ENCODE results near the gene ATP23.
A peak's percentile ranks its signal among the peaks of the same experiment; 100 is the strongest.

The ATP23 gene

GRCh38 chr12:57907281-57907680 lies 34.1 kb upstream of the ATP23 start:
- DNase-seq (ENCODE audit: insufficient read length, low spot score) (no peak), FAIRE-seq (no peak)

DNA sequence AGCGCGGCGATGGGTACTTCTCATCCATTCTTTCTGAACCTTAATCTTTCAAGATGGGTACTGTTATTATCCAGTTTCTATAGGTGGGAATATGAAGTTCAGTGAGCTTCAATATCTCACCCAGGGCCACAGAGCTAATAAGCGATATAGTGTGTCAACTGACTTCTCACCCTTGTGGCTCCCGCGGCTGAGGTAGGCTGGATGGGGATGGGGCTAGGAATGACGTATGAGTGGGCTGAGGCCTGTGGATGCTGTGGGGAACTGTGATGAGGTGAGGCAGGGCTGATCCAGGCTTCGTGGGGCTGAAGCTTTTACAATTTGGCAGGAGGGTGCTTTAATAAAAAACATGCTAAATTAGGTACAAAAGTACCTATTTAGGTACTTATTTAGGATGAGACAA lies 32.9 kb upstream of the ATP23 start:
- DNase-seq (ENCODE audit: insufficient read length, low spot score) (no peak), FAIRE-seq (no peak)

DNA sequence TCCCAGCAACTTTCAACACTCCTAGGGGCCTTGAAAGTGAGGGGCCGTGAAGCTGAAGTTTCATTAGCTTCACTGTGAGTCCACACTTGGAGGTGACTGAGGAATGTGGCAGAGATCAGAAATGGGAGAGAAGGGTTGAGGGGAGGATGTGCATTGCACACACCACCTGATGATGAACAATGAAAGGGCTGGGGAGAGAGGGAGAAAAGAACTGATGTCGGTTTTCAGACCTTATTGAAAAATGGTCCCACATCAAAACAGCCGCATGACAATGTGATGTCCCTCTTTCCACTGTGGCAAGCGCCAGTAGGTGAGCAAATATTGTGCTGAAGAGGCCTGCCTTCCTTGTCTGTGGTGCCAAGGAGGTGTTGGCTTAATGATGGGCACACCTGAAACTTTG lies 32.3 kb upstream of the ATP23 start:
- DNase-seq (ENCODE audit: insufficient read length, low spot score) (no peak), FAIRE-seq (no peak)

- DNase-seq (ENCODE audit: insufficient read length, low spot score) (no peak), FAIRE-seq (no peak)
Observed at GRCh38 chr12:57909611-57910010, 31.8 kb upstream of the ATP23 start.

DNA sequence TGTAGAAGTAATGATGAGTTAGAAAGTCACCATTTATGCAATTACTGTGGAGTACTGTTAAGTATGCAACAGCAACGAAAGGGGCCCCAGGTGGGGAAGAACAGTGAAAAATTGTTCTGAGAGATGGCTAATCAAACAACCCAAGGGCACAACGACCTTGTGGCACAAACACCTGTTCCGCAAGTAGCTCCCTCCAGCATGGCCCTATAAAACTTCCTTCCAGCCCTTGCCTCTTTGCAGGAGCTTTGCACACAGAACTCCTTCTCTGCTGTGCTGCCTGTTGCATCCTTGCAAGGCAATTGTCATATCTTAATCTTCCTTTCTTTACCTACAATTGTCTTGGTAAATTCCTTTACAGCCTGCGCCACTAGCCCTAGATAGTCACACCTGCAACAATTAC lies 23.2 kb upstream of the ATP23 start:
- no peak for DNase-seq (ENCODE audit: insufficient read length, low spot score)
- FAIRE-seq: no peak

DNA sequence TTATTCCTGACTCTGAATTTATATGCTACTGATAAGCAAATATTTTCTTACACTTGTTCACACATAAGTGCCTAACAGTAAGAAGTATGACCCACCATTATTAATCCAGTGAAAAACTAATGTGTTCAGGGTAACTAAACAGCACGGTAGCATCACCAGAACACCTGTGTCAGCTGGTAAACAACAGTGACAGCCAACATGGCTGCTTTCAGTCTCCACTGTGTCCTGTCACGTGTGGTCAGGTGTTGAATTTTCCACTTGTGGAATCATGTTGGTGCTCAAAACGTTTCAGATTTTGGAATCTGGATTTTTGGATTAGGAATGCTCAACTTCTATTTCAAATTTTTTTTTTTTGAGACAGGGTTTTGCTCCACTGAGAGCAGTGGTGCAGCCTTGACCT lies 14.3 kb upstream of the ATP23 start:
- DNase-seq (ENCODE audit: insufficient read length, low spot score): no peak
- no peak for FAIRE-seq

- DNase-seq (ENCODE audit: insufficient read length, low spot score): no peak
- no peak for FAIRE-seq
Observed at GRCh38 chr12:57929092-57929830, 12.1 kb upstream of the ATP23 start.

DNA sequence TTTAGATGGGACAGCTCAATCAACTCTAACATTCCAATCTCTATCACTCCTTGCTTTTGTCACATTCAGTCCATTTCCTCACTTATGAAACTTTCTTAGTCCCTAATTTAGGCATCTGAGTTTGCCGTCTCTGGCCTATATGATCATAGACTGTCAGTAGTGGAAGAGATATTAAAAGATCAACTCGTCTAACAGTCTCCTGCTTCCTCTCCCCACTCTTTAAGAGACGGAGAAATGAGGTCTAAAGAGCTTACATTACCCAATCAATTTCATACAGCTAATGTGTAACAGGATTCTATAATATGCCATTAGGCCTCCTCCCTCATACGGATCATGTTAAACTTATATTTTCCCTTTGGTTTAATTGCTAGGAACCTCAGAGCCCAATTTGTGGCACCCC lies 6.5 kb upstream of the ATP23 start:
- no peak for DNase-seq (ENCODE audit: insufficient read length, low spot score)
- no peak for FAIRE-seq

DNA sequence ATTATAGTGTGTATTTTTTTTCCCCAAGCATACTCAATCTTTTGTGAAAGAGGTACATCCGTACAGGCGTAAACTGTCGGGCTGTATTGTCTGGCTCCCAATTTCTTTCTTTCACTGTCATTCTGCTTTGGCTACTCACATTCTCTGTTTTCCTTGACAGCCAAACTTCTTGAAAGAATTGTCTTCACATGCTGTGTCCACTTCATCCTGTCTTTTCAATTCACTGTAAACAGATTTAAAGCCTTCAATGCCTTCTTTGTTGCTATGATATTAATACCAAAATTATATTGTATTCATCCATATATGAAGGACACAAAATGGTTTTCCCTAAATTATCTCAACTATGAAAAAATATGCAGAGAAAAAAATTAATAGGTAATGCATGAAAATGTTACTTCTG lies 6.0 kb upstream of the ATP23 start:
- DNase-seq (ENCODE audit: insufficient read length, low spot score): no peak
- no peak for FAIRE-seq

DNA sequence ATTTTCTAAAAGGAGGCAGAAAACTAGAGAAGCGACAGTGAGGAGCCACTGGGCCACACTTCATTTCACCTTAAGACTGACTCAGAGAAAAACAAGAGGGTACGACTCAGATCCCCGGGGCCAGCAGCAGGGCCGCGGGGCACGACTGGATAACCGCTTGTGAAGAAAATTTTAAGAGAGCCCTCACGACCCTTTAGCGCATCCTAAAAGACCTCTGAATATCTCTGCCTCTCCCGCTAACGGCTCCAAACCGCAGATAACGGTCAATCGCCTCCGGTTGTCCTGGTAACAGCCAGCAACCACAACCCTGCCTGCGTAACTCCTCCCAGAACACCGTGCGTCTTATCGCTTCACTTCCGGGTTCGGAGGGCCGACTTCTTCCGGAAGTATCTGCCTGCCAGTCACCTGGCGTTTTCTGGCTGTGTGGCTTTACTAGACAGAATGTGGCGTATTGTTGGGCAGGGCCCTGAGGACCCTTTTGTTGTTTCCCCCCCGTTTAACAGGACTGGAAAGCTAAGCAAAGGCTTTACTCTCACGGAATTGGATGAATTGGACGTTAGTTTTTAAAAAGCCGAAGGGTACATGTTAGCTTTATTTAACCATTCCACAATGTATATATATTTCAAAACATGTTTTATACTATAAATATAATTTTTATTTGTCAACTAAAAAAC lies 5.4 kb upstream of the ATP23 start:
- peak; percentile 62 for DNase-seq (ENCODE audit: insufficient read length, low spot score)
- FAIRE-seq: peak; percentile 99

- no peak for DNase-seq (ENCODE audit: insufficient read length, low spot score)
- FAIRE-seq: no peak
Observed at GRCh38 chr12:57936513-57936883, 4.9 kb upstream of the ATP23 start.

DNA sequence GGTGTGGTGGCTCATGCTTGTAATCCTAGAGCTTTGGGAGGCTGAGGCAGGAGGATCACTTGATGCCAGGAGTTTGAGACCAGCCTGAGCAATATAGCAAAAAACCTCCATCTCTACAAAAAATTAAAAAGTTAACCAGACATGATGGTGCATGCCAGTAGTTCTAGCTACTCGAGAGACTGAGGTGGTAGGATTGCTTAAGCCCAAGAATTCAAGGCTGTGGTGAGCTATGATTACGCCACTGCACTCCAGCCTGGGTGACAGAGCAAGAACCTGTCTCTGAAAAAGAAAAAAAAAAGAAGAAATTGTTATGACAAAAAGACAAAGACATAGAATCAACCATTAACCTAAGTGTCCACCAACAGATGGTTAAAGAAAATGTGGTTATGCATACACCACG lies 2.1 kb upstream of the ATP23 start:
- FAIRE-seq: no peak
- no peak for DNase-seq (ENCODE audit: insufficient read length, low spot score)

GRCh38 chr12:57940052-57940914 lies 1.1 kb upstream of the ATP23 start:
- FAIRE-seq: peak; percentile 44
- DNase-seq (ENCODE audit: insufficient read length, low spot score): no peak

DNA sequence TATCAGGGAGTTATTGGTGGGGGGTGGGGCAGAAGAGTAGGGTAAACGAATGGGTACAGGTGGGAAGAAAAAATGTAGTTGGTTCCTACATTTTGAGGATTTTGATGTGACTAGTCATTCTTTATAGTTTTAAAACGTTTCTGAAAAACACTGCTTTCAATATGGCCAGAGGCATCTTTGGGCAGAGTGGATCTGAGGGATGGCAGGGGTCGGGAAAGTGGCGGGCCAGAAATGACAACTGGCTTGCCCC lies 527 bp upstream of the ATP23 start:
- FAIRE-seq (no peak), DNase-seq (ENCODE audit: insufficient read length, low spot score) (no peak)

DNA sequence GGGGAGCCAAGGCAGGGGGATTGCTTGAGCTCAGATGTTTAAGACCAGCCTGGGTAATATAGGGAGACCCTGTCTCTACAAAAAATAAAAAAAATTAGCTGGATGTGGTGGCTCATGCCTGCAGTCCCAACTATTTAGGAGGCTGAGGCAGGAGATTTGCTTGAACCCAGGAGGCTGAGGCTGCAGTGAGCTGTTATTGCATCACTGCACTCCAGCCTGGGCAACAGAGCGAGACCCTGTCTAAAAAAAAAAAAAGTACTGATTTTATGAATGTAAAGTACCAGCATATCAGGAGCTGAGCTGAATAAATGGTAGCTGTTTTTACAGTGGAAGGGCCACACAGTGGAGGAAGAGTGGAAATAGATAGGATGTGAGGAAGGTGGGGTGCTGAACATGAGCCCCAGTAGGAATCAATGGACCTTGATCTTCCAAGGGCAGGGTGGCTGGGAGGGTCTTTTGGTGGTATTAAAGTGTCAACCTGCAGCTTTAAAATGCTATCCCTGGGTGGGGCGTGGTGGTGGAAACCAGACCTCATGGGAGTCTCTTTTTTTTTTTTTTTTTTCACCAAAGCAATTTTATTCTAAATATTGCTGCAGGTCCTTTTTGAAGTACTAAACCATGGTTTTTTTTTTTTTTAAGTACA lies 2.2 kb downstream of the ATP23 start:
- no peak for DNase-seq (ENCODE audit: insufficient read length, low spot score)

DNA sequence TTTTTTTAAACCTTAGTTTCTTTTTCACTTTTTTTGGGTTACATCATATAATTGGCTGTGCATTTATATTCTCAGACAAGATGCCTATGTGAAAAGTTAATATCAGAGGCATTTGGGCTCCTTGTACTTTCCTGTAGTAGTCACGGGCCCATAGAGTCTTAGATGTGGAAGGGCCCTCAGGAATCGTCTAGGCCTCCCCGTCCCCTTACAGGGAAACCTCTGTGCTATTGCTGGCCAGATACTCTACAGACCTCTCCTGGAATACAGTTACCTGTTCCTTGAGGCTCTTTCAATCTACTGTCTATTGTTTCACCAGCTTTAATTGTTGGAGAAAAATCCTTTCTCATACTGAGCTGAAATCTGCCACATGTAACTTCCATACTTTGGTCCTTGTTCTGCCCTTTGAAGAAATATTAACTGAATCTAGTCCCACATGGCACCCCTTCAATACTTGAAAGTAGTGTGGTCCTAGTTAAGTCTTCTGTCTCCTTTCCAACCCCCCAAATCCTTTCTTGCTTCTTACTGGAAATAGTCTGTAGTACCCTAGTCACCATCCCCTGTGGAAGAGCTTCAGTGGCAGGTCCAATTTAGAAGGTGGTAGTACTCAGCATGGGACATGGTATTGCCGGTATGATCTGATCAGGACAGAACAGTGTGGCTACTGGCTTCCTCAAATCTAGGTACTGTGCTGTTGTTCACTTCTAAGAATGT lies 3.1 kb downstream of the ATP23 start:
- FAIRE-seq (no peak), DNase-seq (ENCODE audit: insufficient read length, low spot score) (no peak)

More for the DNA sequence above, 2.2 kb downstream of the ATP23 start:
- FAIRE-seq: no peak

DNA sequence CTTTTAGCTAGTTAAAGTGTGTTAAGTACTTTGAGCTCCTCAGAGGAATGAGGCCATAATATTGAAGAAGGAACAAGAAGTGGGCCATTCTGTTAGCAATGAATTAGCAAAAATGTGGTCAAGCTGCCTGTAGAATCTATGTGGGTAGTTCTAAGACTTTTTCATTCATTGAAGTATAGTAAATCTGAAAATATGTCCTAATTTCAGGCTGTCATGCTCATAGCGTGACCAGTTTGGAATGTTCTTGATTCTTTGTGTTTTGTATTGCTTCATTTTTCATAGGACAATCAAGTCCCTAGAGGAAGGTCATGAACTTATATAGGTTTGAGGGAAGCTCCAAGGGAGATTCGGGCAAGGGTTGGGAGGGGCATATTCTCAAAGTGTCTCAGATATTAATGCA lies 11.4 kb downstream of the ATP23 start:
- FAIRE-seq: no peak
- DNase-seq (ENCODE audit: insufficient read length, low spot score): no peak

DNA sequence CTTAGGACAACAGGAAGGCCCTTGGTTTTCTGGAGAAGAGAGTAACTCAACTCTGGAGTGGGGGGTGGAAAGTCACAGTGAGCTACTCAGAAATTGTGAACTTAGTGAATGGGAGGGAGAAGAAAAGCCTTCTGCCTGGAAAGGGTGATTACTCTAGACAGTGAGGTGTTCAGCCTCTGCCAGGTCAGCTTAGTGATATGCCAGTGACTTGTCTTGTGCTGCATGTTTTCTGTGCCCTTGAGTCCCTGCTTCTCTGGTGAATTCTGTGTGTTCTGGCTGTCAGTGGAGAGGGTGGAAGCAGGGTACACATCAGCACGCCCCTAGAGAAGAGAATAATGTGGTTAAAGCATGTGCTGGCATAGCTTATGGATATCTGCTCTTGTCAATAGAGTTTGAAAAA lies 13.4 kb downstream of the ATP23 start:
- DNase-seq (ENCODE audit: insufficient read length, low spot score): no peak
- no peak for FAIRE-seq

DNA sequence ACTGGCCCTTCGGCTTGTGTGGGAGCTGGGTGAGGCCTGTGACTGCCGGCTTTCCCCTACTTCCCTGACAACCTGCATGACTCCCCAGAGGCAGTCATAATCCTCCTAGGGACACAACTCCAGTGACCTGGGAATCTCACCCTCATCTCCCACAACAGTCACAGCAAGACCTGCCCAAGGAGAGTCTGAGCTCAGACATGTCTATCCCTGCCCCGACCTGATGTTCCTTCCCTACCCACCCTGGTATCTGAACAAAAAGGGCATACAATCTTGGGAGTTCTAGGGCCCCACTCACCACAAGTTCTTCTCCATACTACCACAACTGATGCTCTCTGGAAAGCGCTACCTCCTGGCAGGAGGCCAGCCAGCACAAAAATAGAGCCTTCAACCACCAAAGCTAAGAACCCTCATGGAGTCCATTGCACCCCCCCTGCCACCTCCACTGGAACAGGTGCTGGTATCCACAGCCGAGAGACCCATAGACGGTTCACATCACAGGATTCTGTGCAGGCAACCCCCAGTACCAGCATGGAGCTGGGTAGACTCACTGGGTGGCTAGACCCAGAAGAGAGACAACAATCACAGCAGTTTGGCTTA lies 16.8 kb downstream of the ATP23 start:
- no peak for DNase-seq (ENCODE audit: insufficient read length, low spot score)
- FAIRE-seq: no peak

DNA sequence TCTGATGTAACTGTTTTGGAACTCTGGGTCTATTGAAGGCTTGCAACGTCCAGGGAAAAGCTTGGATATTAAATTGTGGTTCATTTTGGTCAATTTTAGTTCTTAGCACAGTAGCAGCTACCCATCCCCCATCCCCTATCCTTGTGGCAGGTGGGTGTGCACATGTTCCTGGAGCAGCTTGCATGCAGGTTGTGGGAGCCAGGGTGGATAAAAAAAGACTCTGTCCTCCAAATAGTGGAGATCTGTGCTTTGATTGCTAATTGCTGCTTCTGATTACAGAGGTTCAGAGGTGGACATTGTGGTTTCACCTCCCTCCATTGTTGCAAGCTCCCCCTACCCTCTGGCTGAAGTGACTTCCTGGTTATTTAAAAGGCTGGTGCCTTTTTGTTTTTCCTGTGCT lies 23.1 kb downstream of the ATP23 start:
- FAIRE-seq: no peak
- DNase-seq (ENCODE audit: insufficient read length, low spot score): no peak

DNA sequence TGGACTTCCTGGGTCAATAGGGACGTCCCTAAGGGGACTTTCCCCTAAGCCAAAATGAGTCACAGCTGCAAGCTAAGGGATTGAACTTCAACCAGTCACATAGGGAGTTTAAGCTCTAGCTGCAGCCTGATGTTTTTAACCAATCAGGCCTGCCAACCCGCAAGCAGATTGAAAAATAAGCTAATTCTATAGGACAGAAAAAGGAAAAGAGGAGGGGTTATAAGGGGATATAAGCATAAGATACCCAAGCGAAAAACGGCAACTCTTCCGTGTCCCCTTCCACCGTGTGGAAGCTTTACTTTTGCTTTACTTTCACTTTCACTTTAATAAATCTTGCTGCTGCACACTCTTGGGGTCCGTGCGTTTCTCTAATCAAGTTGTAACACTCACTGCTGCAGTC lies 24.4 kb downstream of the ATP23 start:
- FAIRE-seq (no peak), DNase-seq (ENCODE audit: insufficient read length, low spot score) (no peak)

Data from GM19239 (cell line).